GM21447 (cell line): Measurements from ENCODE around the gene PHLPP1.

Experiments used
- ATAC-seq: cut with Tn5 transposase; IDR thresholded peaks from one replicate; pipeline ENCODE4 v1.9.1; 2021; ENCODE audit not compliant: unreplicated experiment

Gene PHLPP1

GRCh38 chr18:62999392-62999791 lies 284.1 kb downstream of the PHLPP1 start:
- no peak for ATAC-seq

GRCh38 chr18:62999921-63000320 lies 284.6 kb downstream of the PHLPP1 start:
- ATAC-seq: no peak

- ATAC-seq: no peak
Measured at GRCh38 chr18:63000839-63001238, 285.5 kb downstream of the PHLPP1 start.

DNA sequence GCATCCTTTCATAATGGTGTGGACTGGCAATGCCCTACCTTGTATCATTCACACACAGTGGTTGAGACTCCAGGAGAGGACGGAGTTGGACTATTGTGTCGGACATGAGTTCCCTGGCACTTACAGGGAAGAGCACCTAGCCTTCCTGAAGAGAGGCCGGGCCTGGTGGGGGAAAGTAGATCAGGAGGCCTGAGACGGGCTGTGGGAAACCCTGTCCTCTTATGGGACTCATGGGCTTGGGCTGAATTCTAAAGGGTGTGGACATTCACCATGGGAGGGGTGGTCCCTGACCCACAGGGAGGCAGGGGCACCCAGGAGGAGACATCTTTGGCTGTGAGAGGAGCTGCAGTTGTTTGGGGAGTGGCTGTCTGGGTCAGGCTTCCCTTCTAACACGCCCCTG lies 286.5 kb downstream of the PHLPP1 start:
- ATAC-seq: no peak

GRCh38 chr18:63002305-63002704 lies 287.0 kb downstream of the PHLPP1 start:
- ATAC-seq: no peak

- ATAC-seq: no peak
Measured at GRCh38 chr18:63002803-63003445, 287.6 kb downstream of the PHLPP1 start.

DNA sequence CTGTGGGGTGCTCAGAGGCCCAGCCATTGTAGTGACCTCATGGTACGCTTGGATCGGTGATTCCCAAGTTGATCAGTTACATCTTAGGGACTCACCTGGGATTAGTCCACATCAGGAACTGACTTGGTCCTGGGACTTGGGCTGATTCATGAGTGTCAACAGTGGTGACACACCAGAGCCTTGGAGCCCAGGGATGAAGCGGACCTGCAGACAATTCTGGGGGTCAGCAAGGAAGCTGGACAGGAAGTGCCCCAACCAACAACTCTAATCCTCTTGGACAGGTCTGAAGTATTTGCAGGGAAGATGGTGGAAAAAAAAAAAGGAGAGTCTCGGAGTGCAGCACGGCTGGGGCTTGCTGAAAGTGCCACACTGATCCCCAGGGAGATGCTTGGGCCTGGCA lies 288.6 kb downstream of the PHLPP1 start:
- ATAC-seq: no peak

GRCh38 chr18:63004466-63005089 lies 289.2 kb downstream of the PHLPP1 start:
- ATAC-seq: no peak

GRCh38 chr18:63005306-63005705 lies 290.0 kb downstream of the PHLPP1 start:
- no peak for ATAC-seq

DNA sequence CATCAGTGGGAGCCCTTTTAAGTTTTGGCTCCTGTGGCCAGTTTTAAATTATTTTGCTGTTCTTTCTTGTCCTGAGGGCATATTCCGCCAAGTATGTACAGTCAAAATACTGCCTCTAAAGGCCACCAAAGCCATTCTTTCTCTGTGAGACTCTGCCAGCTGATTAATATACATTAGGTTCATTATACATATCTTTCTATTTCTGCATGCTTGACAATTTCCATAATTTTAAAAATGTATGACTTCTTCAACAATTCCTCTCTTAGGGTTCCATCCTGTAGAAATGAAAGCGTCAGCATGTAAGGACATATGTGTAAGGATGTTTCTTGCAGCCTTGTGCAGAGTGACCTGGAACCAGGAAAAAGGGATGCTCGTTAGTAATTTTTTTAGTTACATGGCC lies 291.9 kb downstream of the PHLPP1 start:
- ATAC-seq: no peak

DNA sequence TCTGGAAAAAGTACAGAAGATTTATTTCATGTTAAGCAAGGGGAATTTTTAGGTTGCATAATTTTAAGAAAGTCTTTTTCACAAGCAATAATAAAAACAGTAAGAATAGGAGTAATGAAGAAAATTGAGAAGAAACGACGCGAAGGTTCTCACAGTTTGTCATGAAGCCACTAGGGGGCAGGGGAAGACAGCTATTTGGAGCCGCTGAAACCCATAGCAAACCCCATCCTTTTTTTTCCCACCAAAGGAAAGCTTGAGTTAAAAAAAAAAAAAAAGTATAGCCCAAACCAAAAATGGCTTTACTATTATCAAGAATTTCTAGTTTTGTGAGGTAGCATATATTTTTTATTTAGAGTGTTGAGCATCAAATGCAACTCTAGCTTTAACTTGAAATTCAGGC lies 300.9 kb downstream of the PHLPP1 start:
- no peak for ATAC-seq

GRCh38 chr18:63017076-63017475 lies 301.7 kb downstream of the PHLPP1 start:
- no peak for ATAC-seq

- no peak for ATAC-seq
Measured at GRCh38 chr18:63017977-63018376, 302.6 kb downstream of the PHLPP1 start.

- ATAC-seq: no peak
Measured at GRCh38 chr18:63022429-63023022, 307.2 kb downstream of the PHLPP1 start.

GRCh38 chr18:63025251-63026090 lies 310.1 kb downstream of the PHLPP1 start:
- no peak for ATAC-seq

GRCh38 chr18:63028380-63028779 lies 313.0 kb downstream of the PHLPP1 start:
- ATAC-seq: no peak
